ENCODE results near the gene ZNF229.

The ZNF229 gene

DNA sequence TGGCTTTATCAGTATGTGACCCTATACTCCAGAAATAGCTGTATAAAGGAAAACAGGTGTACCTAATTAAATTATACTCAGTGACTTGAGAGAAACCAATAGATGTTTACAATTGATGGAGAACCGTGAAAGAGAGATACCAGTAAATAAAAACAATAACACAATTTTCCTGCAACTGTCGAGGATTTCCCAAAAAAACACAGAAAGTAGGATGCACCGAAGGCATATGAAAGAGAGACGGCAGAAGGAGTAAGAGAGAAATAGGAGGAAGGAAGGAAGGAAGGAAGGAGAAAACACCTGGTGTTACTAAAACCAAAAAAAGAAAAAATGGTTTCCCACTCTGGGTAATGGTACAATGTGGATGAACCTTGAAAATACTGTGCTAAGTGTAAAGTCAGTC is 6.8 kb upstream of the ZNF229 start:
- Histone ChIP-seq H3K27me3 (ENCODE audit: control insufficient read depth, insufficient read depth, low read length) (no peaks in the 10 kb centered on the region), H3K9me3 (ENCODE audit: control insufficient read depth, low read length) (no peaks in the 10 kb centered on the region), H3K9ac (no peak overlapping the region), H3K79me2 (no peaks in the 10 kb centered on the region), H3K4me3 (ENCODE audit: low read depth, low read length) (no peak overlapping the region), H2AFZ (no peak overlapping the region), H3K4me2 (ENCODE audit: low read length) (no peak overlapping the region), H3K4me1 (no peaks in the 10 kb centered on the region), H3K27ac (no peak overlapping the region), H3K36me3 (ENCODE audit: control insufficient read depth, insufficient read depth, low read length) (no peaks in the 10 kb centered on the region)
- TF ChIP-seq, protein P1, sequence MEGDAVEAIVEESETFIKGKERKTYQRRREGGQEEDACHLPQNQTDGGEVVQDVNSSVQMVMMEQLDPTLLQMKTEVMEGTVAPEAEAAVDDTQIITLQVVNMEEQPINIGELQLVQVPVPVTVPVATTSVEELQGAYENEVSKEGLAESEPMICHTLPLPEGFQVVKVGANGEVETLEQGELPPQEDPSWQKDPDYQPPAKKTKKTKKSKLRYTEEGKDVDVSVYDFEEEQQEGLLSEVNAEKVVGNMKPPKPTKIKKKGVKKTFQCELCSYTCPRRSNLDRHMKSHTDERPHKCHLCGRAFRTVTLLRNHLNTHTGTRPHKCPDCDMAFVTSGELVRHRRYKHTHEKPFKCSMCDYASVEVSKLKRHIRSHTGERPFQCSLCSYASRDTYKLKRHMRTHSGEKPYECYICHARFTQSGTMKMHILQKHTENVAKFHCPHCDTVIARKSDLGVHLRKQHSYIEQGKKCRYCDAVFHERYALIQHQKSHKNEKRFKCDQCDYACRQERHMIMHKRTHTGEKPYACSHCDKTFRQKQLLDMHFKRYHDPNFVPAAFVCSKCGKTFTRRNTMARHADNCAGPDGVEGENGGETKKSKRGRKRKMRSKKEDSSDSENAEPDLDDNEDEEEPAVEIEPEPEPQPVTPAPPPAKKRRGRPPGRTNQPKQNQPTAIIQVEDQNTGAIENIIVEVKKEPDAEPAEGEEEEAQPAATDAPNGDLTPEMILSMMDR (IDR thresholded peaks at IDR 0.05) = no peak

DNA sequence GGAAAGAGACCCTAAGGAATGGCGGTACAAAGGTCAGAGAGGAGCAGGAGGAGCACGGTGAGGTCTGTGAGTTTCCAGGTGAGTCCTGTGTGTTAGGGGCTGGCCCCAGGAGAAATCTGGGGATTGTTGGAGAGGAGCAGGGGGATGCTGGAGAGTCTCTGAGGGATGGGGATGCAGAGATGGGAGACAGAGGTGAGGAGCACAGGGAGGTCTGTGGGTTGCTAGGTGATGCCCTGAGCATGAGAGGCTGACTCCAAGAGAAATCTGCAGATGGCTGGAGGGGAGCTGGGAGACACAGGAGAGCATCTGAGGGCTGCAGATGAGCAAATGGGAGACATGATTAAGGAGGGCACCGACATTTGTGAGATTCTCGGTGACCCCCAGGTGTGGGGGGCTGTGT is 4.1 kb upstream of the ZNF229 start:
- H3K79me2 ChIP-seq = no peaks in the 10 kb centered on the region
- H3K36me3 ChIP-seq (ENCODE audit: control insufficient read depth, insufficient read depth, low read length) = no peaks in the 10 kb centered on the region
- no peak overlapping the region for H3K4me2 ChIP-seq (ENCODE audit: low read length)
- H3K27me3 ChIP-seq (ENCODE audit: control insufficient read depth, insufficient read depth, low read length) = no peaks in the 10 kb centered on the region
- no peak overlapping the region for H3K9ac ChIP-seq
- no peak overlapping the region for H3K4me3 ChIP-seq (ENCODE audit: low read depth, low read length)
- TF ChIP-seq, protein P1 (IDR thresholded peaks at IDR 0.05) = no peak
- no peak overlapping the region for H3K27ac ChIP-seq
- H3K9me3 ChIP-seq (ENCODE audit: control insufficient read depth, low read length) = no peaks in the 10 kb centered on the region
- H2AFZ ChIP-seq = no peak overlapping the region
- no peaks in the 10 kb centered on the region for H3K4me1 ChIP-seq

DNA sequence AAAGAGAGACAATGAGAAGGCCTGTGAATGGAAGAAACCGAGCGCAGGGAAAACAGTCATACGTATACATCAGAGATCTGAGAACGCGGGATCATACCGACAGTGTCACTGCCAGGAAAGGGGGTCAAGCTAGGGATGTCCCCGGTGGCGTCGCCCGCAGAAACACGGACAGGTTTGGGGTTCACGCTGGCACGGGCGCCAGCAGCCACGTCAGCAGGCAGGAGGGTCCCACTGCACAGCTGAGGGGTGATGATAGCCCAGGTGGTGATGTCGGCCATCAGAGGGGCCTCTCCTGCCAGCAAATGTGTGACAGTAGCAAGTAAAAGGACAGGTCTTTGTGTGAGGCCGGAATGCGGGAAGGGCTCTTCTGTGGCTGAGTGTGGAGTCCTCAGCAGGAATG is 3.4 kb upstream of the ZNF229 start:
- Histone ChIP-seq H3K9ac (no peak overlapping the region), H3K9me3 (ENCODE audit: control insufficient read depth, low read length) (no peaks in the 10 kb centered on the region)

DNA sequence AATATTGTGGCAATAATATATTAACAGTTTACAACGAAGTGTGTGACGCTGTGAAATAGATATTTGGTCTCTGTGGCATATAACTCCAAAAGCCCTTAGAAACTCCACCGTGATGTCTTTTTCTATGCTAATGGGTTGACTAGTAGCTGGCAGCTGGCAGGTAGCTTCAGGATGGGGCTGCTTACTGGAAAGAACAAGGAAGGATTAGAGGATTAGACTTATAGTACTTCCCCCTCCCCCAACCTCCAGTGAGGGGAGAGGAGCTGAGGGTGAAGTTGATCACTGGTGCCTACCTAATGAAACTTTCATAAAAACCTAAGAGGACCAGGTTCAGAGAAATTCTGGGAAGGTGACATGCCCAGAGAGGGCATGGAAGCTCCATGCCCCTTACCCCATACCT is 9.8 kb downstream of the ZNF229 start:
- Histone ChIP-seq H3K27ac (no peak overlapping the region), H3K9ac (no peak overlapping the region), H3K9me3 (ENCODE audit: control insufficient read depth, low read length) (no peaks in the 10 kb centered on the region), H3K36me3 (ENCODE audit: control insufficient read depth, insufficient read depth, low read length) (no peaks in the 10 kb centered on the region), H3K27me3 (ENCODE audit: control insufficient read depth, insufficient read depth, low read length) (no peaks in the 10 kb centered on the region), H3K4me2 (ENCODE audit: low read length) (no peak overlapping the region), H3K79me2 (no peaks in the 10 kb centered on the region), H3K4me3 (ENCODE audit: low read depth, low read length) (no peak overlapping the region), H2AFZ (no peak overlapping the region), H3K4me1 (no peaks in the 10 kb centered on the region)
- TF ChIP-seq, protein P1 (IDR thresholded peaks at IDR 0.05) = no peak

More for the DNA sequence above, 3.4 kb upstream of the ZNF229 start:
- TF ChIP-seq, protein P1 (IDR thresholded peaks at IDR 0.05) = no peak
- Histone ChIP-seq H3K4me3 (ENCODE audit: low read depth, low read length) (no peak overlapping the region), H3K4me1 (no peaks in the 10 kb centered on the region), H2AFZ (no peak overlapping the region), H3K27ac (no peak overlapping the region), H3K27me3 (ENCODE audit: control insufficient read depth, insufficient read depth, low read length) (no peaks in the 10 kb centered on the region), H3K36me3 (ENCODE audit: control insufficient read depth, insufficient read depth, low read length) (no peaks in the 10 kb centered on the region), H3K79me2 (no peaks in the 10 kb centered on the region), H3K4me2 (ENCODE audit: low read length) (no peak overlapping the region)

DNA sequence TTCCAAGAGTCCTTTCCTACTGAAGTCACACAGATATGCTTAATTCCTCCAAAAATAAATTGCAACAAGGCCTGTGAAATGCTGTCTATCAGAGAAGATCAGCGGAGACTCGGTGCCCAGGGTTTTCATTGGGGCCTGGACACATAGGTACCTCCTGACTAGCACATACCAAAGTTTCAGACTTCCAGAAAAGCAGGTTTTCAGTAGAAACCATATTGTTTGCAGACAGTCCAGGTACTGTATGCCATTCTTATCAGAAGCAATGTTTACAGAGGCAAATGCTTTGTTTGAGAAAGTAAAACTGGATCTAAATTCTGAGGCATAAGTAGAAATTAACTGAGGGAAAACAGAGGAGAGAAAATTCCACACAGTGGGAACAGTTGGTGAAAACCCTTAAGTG is 12.8 kb downstream of the ZNF229 start:
- no peaks in the 10 kb centered on the region for H3K79me2 ChIP-seq
- no peak overlapping the region for H3K4me3 ChIP-seq (ENCODE audit: low read depth, low read length)
- H2AFZ ChIP-seq = no peak overlapping the region
- no peak overlapping the region for H3K27ac ChIP-seq
- TF ChIP-seq, protein P1 (IDR thresholded peaks at IDR 0.05) = no peak
- no peaks in the 10 kb centered on the region for H3K27me3 ChIP-seq (ENCODE audit: control insufficient read depth, insufficient read depth, low read length)
- peaks cover 1% of the 10 kb centered on the region for H3K36me3 ChIP-seq (ENCODE audit: control insufficient read depth, insufficient read depth, low read length)
- no peak overlapping the region for H3K9ac ChIP-seq
- H3K9me3 ChIP-seq (ENCODE audit: control insufficient read depth, low read length) = no peaks in the 10 kb centered on the region
- no peak overlapping the region for H3K4me2 ChIP-seq (ENCODE audit: low read length)
- no peaks in the 10 kb centered on the region for H3K4me1 ChIP-seq
